Right lobe of liver (tissue), 6 donors: ENCODE data around the gene TPRG1L. TPM values are rescaled to one million over a fixed set of nuclear protein-coding genes. Genes with fewer than 3 reads are reported as not detected.

Experiments used
- ATAC-seq, 4 donors: fragments of 200-7000 bp; cut with Tn5 transposase; one replicate each; pipeline ENCODE4 v1.9.1; 2020; ENCODE audit warnings: mild to moderate bottlenecking in 4 of 4, moderate library complexity in 4 of 4
- DNase-seq, 3 donors: peaks; one replicate each; pipeline ENCODE4 v3.0.0-alpha.2; 2020
- H3K27ac ChIP-seq, 3 donors: fragments of 200-600 bp; one replicate each; pipeline ENCODE4 v1.8.0; 2022
- H3K27me3 ChIP-seq, 2 donors: fragments of 200-600 bp; one replicate each; pipeline ENCODE4 v1.8.0; 2022
- H3K36me3 ChIP-seq, 4 donors: fragments of 200-600 bp; sonication (generic) in 1 of 4; one replicate each; pipeline versions ENCODE4 v1.5.1 to v1.8.0; 2017 to 2022; ENCODE audit warnings: control low read depth in 1 of 4
- H3K4me1 ChIP-seq, 4 donors: fragments of 200-600 bp; sonication (generic) in 1 of 4; one replicate each; pipeline versions ENCODE4 v1.5.1 to v1.8.0; 2017 to 2022; ENCODE audit warnings: control low read depth in 1 of 4
- H3K4me3 ChIP-seq, 3 donors: fragments of 200-600 bp; one replicate each; pipeline ENCODE4 v1.8.0; 2022
- H3K9me3 ChIP-seq, 4 donors: fragments of 200-600 bp; sonication (generic) in 1 of 4; one replicate each; pipeline versions ENCODE4 v1.5.1 to v1.8.0; 2017 to 2022; ENCODE audit warnings: control low read depth in 1 of 4
- CTCF ChIP-seq, 4 donors: fragments of 200-600 bp in 3 of 4; fragments of 450-650 bp in 1 of 4; IDR thresholded peaks; one replicate each; pipeline versions ENCODE4 v1.5.1 to v1.8.0; 2016 to 2022; ENCODE audit warnings: antibody characterized with exemption in 4 of 4, mild to moderate bottlenecking in 2 of 4
- POLR2A ChIP-seq: fragments of 450-650 bp; IDR thresholded peaks from one replicate; pipeline ENCODE4 v1.6.1; 2017; ENCODE audit warnings: antibody characterized with exemption, mild to moderate bottlenecking
- WGBS: methylation state at CpG from one replicate; pipeline ENCODE4 v1.1.6; 2018; ENCODE audit warnings: low coverage, low lambda C conversion rate; ENCODE audit not compliant: insufficient coverage; ENCODE audit errors: missing lambda C conversion rate; 5-methylcytosine and 5-hydroxymethylcytosine counted together
- intact Hi-C, 2 donors: fragments of 100-400 bp; cut with DNase I; formaldehyde crosslinking; loops; one replicate each; pipeline versions ENCODE4 v1.11.2 to v1.14.1; 2022
- total RNA-seq, 6 experiments: library from RNA; depleted of rRNA in 2 of 6; stranded (reverse); fragments of >200 nt in 2 of 6; fragmentation: NEBNext Ultra II Directional in 3 of 6; extraction: Animal tissue kit (Norgen Biotek cat#: 25700) in 3 of 6; gene quantifications; one replicate each; pipeline versions ENCODE4 v1.1.0 to v1.2.4, GENCODE V29; 2016 to 2023
- donor health status: DM: no; HTN: yes; CAD: no.
- donor health status: DM: no; HTN: no; CAD: no.
- donor health status: DM: no; HTN: no; CAD: no.
- donor health status: DM: no; HTN: yes; CAD: no.
- donor health status: DM: no; HTN: yes; CAD: no.

Gene TPRG1L
- total RNA-seq, 6 experiments from 2014 or later: 42.5 to 54.6 (median 53.4) TPM

GRCh38 chr1:3595949-3596348 lies 28.9 kb upstream of the TPRG1L start:
- TF ChIP-seq CTCF (IDR thresholded peaks at IDR 0.05) (no peak), POLR2A (no peak)
- H3K36me3 ChIP-seq: no peaks in the 10 kb centered on the region
- no peak for ATAC-seq
- intact Hi-C loops: no loop called here
- H3K27ac ChIP-seq: no peak overlapping the region
- no peaks in the 10 kb centered on the region for H3K4me1 ChIP-seq
- H3K27me3 ChIP-seq: no peaks in the 10 kb centered on the region
- no peak for DNase-seq
- no peak overlapping the region for H3K4me3 ChIP-seq
- WGBS: 60% methylated on average over 1 of the region's 7 CpGs
- H3K9me3 ChIP-seq: no peaks in the 10 kb centered on the region

GRCh38 chr1:3596663-3597598 lies 27.9 kb upstream of the TPRG1L start:
- WGBS: 0% methylated on average over 1 of the region's 29 CpGs
- Histone ChIP-seq H3K36me3 (no peaks in the 10 kb centered on the region), H3K27ac (no peak overlapping the region), H3K4me3 (no peak overlapping the region), H3K4me1 (no peaks in the 10 kb centered on the region), H3K27me3 (no peaks in the 10 kb centered on the region), H3K9me3 (no peaks in the 10 kb centered on the region)
- TF ChIP-seq POLR2A (no peak), CTCF (IDR thresholded peaks at IDR 0.05) (no peak)
- intact Hi-C loops: no loop called here
- ATAC-seq: no peak
- DNase-seq: no peak

GRCh38 chr1:3597599-3597964 lies 27.2 kb upstream of the TPRG1L start:
- WGBS: 55% methylated on average over 9 of the region's 11 CpGs
- intact Hi-C loops: no loop called here
- Histone ChIP-seq H3K4me1 (no peaks in the 10 kb centered on the region), H3K27me3 (no peaks in the 10 kb centered on the region), H3K36me3 (no peaks in the 10 kb centered on the region), H3K4me3 (no peak overlapping the region), H3K27ac (no peak overlapping the region), H3K9me3 (no peaks in the 10 kb centered on the region)
- TF ChIP-seq POLR2A: no peak
- TF ChIP-seq CTCF (IDR thresholded peaks at IDR 0.05): no peak
- DNase-seq (no peak), ATAC-seq (peak in 3 of 4 donors; percentile 26 to 30 (median 27))

GRCh38 chr1:3598051-3598491 lies 26.7 kb upstream of the TPRG1L start:
- Histone ChIP-seq H3K9me3 (no peaks in the 10 kb centered on the region), H3K27ac (no peak overlapping the region), H3K4me1 (no peaks in the 10 kb centered on the region), H3K36me3 (no peaks in the 10 kb centered on the region), H3K4me3 (no peak overlapping the region), H3K27me3 (no peaks in the 10 kb centered on the region)
- intact Hi-C loops: no loop called here
- TF ChIP-seq CTCF (IDR thresholded peaks at IDR 0.05) (no peak), POLR2A (no peak)
- DNase-seq: no peak
- ATAC-seq: peak in 2 of 4 donors; percentile 33 to 41
- WGBS: no CpG with 5 or more reads among the region's 26 CpGs
